OCI-LY7 (cell line): ENCODE measurements around the gene FN1. TPM values are rescaled to one million over a fixed set of nuclear protein-coding genes. Genes with fewer than 3 reads are reported as not detected.

Experiments used
- BruUV-seq: library from RNA; stranded (reverse); fragments of 400-500 nt; replicated peaks from 2 replicates; lab custom pipeline; 2021; lab: Mats Ljungman, UMichigan
- CTCF ChIA-PET: fragments of 300-600 bp; sonication (Branson Sonifier 250); formaldehyde crosslinking; loops from one replicate; lab custom pipeline; 2022; ENCODE audit warnings: antibody characterized with exemption; ENCODE audit not compliant: unreplicated experiment; lab: Charles Lee
- POLR2A ChIA-PET: fragments of 300-600 bp; sonication (Branson Sonifier 250); formaldehyde crosslinking; loops from one replicate; lab custom pipeline; 2022; ENCODE audit warnings: antibody characterized with exemption; lab: Charles Lee
- DNase-seq: peaks from one replicate; pipeline ENCODE4 v3.0.0-alpha.2; 2015; ENCODE audit warnings: low spot score
- H2AFZ ChIP-seq: fragments of 200-600 bp; sonication (generic), shearing (Covaris generic); 2 replicates; pipeline ENCODE4 v1.6.1; 2014; ENCODE audit warnings: mild to moderate bottlenecking, antibody characterized with exemption, low read length, moderate library complexity
- H3K27ac ChIP-seq: fragments of 200-600 bp; sonication (generic); 2 replicates; pipeline ENCODE4 v1.5.1; 2014; ENCODE audit warnings: mixed run types, low read depth, mild to moderate bottlenecking, moderate library complexity, low read length, inconsistent platforms; ENCODE audit not compliant: poor library complexity, severe bottlenecking
- H3K36me3 ChIP-seq: fragments of 200-600 bp; sonication (generic); 2 replicates; pipeline ENCODE4 v1.6.1; 2014; ENCODE audit warnings: mild to moderate bottlenecking, antibody characterized with exemption, low read length, moderate library complexity, mixed read lengths; ENCODE audit not compliant: insufficient read depth
- H3K4me1 ChIP-seq: fragments of 200-600 bp; sonication (generic); 2 replicates; pipeline ENCODE4 v1.5.1; 2014; ENCODE audit warnings: mild to moderate bottlenecking, low read length; ENCODE audit not compliant: insufficient read depth, poor library complexity, severe bottlenecking
- H3K4me2 ChIP-seq: fragments of 200-600 bp; sonication (generic); 2 replicates; pipeline ENCODE4 v1.6.1; 2014; ENCODE audit warnings: mild to moderate bottlenecking, low read length
- H3K4me3 ChIP-seq: fragments of 200-600 bp; sonication (generic); 2 replicates; pipeline ENCODE4 v1.5.1; 2014; ENCODE audit warnings: mild to moderate bottlenecking, low read depth, low read length; ENCODE audit not compliant: poor library complexity, severe bottlenecking
- H3K79me2 ChIP-seq: fragments of 200-600 bp; sonication (generic); 2 replicates; pipeline ENCODE4 v1.6.1; 2016; ENCODE audit warnings: low read depth, mild to moderate bottlenecking, low read length, moderate library complexity, mixed read lengths; ENCODE audit not compliant: insufficient read depth
- H3K9me2 ChIP-seq: fragments of 200-600 bp; sonication (generic); 2 replicates; pipeline ENCODE4 v1.6.1; 2016; ENCODE audit warnings: mild to moderate bottlenecking, low read length, mixed read lengths; ENCODE audit not compliant: insufficient read depth
- H3K9me3 ChIP-seq: fragments of 200-600 bp; sonication (generic); 2 replicates; pipeline ENCODE4 v1.6.1; 2014; ENCODE audit warnings: mild to moderate bottlenecking, mixed run types, low read length, mixed read lengths
- H4K20me1 ChIP-seq: fragments of 200-600 bp; sonication (generic); 2 replicates; pipeline ENCODE4 v1.6.1; 2014; ENCODE audit warnings: mild to moderate bottlenecking, antibody characterized with exemption, low read length, moderate library complexity, mixed read lengths; ENCODE audit not compliant: insufficient read depth
- EZH2phosphoT487 ChIP-seq: fragments of 200-600 bp; sonication (generic); IDR thresholded peaks from 2 replicates; pipeline ENCODE4 v1.6.1; 2018; ENCODE audit warnings: low read depth, borderline replicate concordance, mild to moderate bottlenecking, mixed run types, antibody characterized with exemption, low read length, moderate library complexity, mixed read lengths
- intact Hi-C: fragments of 100-400 bp; cut with micrococcal nuclease; formaldehyde crosslinking; loops from one replicate; pipeline ENCODE4 v1.10.0; 2022; ENCODE audit not compliant: unreplicated experiment
- total RNA-seq, 2 experiments: library from RNA; depleted of rRNA in 1 of 2; stranded (reverse); fragments of >200 nt in 1 of 2; shearing (Covaris generic) in 1 of 2; gene quantifications; 2 replicates each; pipeline ENCODE4 v1.2.3, GENCODE V29; 2014 to 2022
- TF ChIP-seq, protein P1 (sequence below): fragments of 200-600 bp; sonication (generic); conservative IDR thresholded peaks from 2 replicates; pipeline ENCODE4 v1.5.1; 2014; ENCODE audit warnings: mild to moderate bottlenecking, antibody characterized with exemption, low read length, moderate library complexity, mixed read lengths

Gene FN1
- total RNA-seq, 2 experiments from 2014 or later, result 1.3 TPM; not detected in 1

DNA sequence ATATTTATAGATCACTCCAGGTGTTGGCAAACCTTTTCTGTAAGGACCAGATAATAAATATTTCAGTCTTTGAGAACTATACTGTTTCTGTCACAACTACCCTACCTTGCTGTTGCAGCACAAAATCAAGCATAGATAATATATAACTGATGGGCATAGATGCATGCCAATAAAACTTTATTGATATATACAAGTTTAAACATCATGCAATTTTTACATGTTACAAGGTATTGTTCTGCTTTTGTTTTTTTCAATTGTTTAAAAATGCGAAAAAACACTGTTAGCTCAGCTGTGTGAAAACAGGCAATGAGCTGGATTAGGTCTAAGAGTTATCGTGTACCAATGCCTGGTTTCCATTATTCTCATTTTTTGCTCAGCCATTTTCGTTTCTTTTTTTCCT is 47.6 kb upstream of the FN1 start:
- no peaks in the 10 kb centered on the region for H3K4me1 ChIP-seq
- no peak for DNase-seq
- no peaks in the 10 kb centered on the region for H3K79me2 ChIP-seq
- intact Hi-C loops, result no loop called here
- BruUV-seq, result no TSS peak
- no peak overlapping the region for H3K4me3 ChIP-seq
- POLR2A ChIA-PET, result interaction anchor here (0.7 kb wide), 1 partner anchor 69 kb away, joined by 3 read pairs; no protein-coding TSS in a partner anchor
- no peak overlapping the region for H2AFZ ChIP-seq
- no peak overlapping the region for H3K27ac ChIP-seq
- H3K4me2 ChIP-seq, result no peak overlapping the region
- CTCF ChIA-PET, result no interaction called here
- no peak for TF ChIP-seq EZH2phosphoT487
- no peaks in the 10 kb centered on the region for H3K9me2 ChIP-seq
- no peaks in the 10 kb centered on the region for H4K20me1 ChIP-seq
- H3K9me3 ChIP-seq, result no peaks in the 10 kb centered on the region
- no peaks in the 10 kb centered on the region for H3K36me3 ChIP-seq

- no peaks in the 10 kb centered on the region for H4K20me1 ChIP-seq
- intact Hi-C loops, result no loop called here
- no peak overlapping the region for H3K4me3 ChIP-seq
- H3K4me2 ChIP-seq, result no peak overlapping the region
- no peaks in the 10 kb centered on the region for H3K9me3 ChIP-seq
- no peak overlapping the region for H2AFZ ChIP-seq
- CTCF ChIA-PET, result no interaction called here
- H3K27ac ChIP-seq, result no peak overlapping the region
- no peaks in the 10 kb centered on the region for H3K79me2 ChIP-seq
- no peaks in the 10 kb centered on the region for H3K4me1 ChIP-seq
- no peaks in the 10 kb centered on the region for H3K9me2 ChIP-seq
- H3K36me3 ChIP-seq, result no peaks in the 10 kb centered on the region
- DNase-seq, result no peak
- TF ChIP-seq, protein P1, sequence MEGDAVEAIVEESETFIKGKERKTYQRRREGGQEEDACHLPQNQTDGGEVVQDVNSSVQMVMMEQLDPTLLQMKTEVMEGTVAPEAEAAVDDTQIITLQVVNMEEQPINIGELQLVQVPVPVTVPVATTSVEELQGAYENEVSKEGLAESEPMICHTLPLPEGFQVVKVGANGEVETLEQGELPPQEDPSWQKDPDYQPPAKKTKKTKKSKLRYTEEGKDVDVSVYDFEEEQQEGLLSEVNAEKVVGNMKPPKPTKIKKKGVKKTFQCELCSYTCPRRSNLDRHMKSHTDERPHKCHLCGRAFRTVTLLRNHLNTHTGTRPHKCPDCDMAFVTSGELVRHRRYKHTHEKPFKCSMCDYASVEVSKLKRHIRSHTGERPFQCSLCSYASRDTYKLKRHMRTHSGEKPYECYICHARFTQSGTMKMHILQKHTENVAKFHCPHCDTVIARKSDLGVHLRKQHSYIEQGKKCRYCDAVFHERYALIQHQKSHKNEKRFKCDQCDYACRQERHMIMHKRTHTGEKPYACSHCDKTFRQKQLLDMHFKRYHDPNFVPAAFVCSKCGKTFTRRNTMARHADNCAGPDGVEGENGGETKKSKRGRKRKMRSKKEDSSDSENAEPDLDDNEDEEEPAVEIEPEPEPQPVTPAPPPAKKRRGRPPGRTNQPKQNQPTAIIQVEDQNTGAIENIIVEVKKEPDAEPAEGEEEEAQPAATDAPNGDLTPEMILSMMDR, result no peak
- no peak for TF ChIP-seq EZH2phosphoT487
- POLR2A ChIA-PET, result no interaction called here
- BruUV-seq, result no TSS peak
Observed at GRCh38 chr2:215479536-215480240, 43.8 kb upstream of the FN1 start.

- Histone ChIP-seq H3K9me2 (no peaks in the 10 kb centered on the region), H4K20me1 (no peaks in the 10 kb centered on the region), H3K36me3 (no peaks in the 10 kb centered on the region), H3K4me2 (no peak overlapping the region), H2AFZ (no peak overlapping the region), H3K4me1 (no peaks in the 10 kb centered on the region), H3K9me3 (no peaks in the 10 kb centered on the region), H3K79me2 (no peaks in the 10 kb centered on the region), H3K27ac (no peak overlapping the region), H3K4me3 (no peak overlapping the region)
- ChIA-PET POLR2A (no interaction called here), CTCF (no interaction called here)
- TF ChIP-seq EZH2phosphoT487, result no peak
- TF ChIP-seq, protein P1, result no peak
- DNase-seq, result no peak
- BruUV-seq, result no TSS peak
- intact Hi-C loops, result no loop called here
Observed at GRCh38 chr2:215479121-215479520, 43.3 kb upstream of the FN1 start.
